HG02623 (cell line): ENCODE measurements around the gene FBXW2.
"Not testable (repeated sequence)": the region's sequence is repeated elsewhere in the genome, so short reads cannot be mapped to it uniquely, and the experiment has no call there.

Source experiments
- ATAC-seq: cut with Tn5 transposase; IDR thresholded peaks from one replicate; pipeline ENCODE4 v1.9.1; 2021; ENCODE audit warnings: moderate library complexity; ENCODE audit not compliant: unreplicated experiment

FBXW2 gene

GRCh38 chr9:120746366-120746765 is 46.9 kb downstream of the FBXW2 start:
- not testable (repeated sequence) for ATAC-seq

GRCh38 chr9:120745278-120745677 is 47.9 kb downstream of the FBXW2 start:
- no peak for ATAC-seq

GRCh38 chr9:120742951-120743416 is 50.2 kb downstream of the FBXW2 start:
- ATAC-seq, result no peak

- no peak for ATAC-seq
These were observed 51.5 kb downstream of the FBXW2 start for GRCh38 chr9:120741701-120742100.

GRCh38 chr9:120741191-120741590 is 52.0 kb downstream of the FBXW2 start:
- no peak for ATAC-seq

- ATAC-seq, result no peak
These were observed 53.1 kb downstream of the FBXW2 start for GRCh38 chr9:120740132-120740531.

- no peak for ATAC-seq
These were observed 55.6 kb downstream of the FBXW2 start for GRCh38 chr9:120737416-120738165.

- no peak for ATAC-seq
These were observed 56.3 kb downstream of the FBXW2 start for GRCh38 chr9:120736881-120737280.

GRCh38 chr9:120735415-120736126 is 57.6 kb downstream of the FBXW2 start:
- ATAC-seq, result no peak

- no peak for ATAC-seq
These were observed 58.4 kb downstream of the FBXW2 start for GRCh38 chr9:120734607-120735410.

GRCh38 chr9:120733190-120733589 is 60.0 kb downstream of the FBXW2 start:
- ATAC-seq, result no peak

GRCh38 chr9:120730654-120731514 is 62.3 kb downstream of the FBXW2 start:
- ATAC-seq, result no peak

- no peak for ATAC-seq
These were observed 63.4 kb downstream of the FBXW2 start for GRCh38 chr9:120729791-120730241.

- ATAC-seq, result no peak
These were observed 66.7 kb downstream of the FBXW2 start for GRCh38 chr9:120726484-120726883.

GRCh38 chr9:120725907-120726306 is 67.3 kb downstream of the FBXW2 start:
- no peak for ATAC-seq

GRCh38 chr9:120724757-120725400 is 68.3 kb downstream of the FBXW2 start:
- no peak for ATAC-seq

GRCh38 chr9:120723565-120723964 is 69.7 kb downstream of the FBXW2 start:
- ATAC-seq, result no peak

GRCh38 chr9:120720404-120720803 is 72.8 kb downstream of the FBXW2 start:
- no peak for ATAC-seq

GRCh38 chr9:120718316-120718715 is 74.9 kb downstream of the FBXW2 start:
- ATAC-seq, result no peak

GRCh38 chr9:120717176-120717575 is 76.0 kb downstream of the FBXW2 start:
- no peak for ATAC-seq
